OCI-LY7 (cell line): ENCODE results near the gene SLC13A2.

Source experiments
- CTCF ChIP-seq: fragments of 200-600 bp; sonication (generic); conservative IDR thresholded peaks from 2 replicates; pipeline ENCODE4 v1.5.1; 2014; ENCODE audit warnings: mild to moderate bottlenecking, antibody characterized with exemption, low read length, moderate library complexity, mixed read lengths
- EZH2phosphoT487 ChIP-seq: fragments of 200-600 bp; sonication (generic); IDR thresholded peaks from 2 replicates; pipeline ENCODE4 v1.6.1; 2018; ENCODE audit warnings: low read depth, borderline replicate concordance, mild to moderate bottlenecking, mixed run types, antibody characterized with exemption, low read length, moderate library complexity, mixed read lengths

GRCh38 chr17:28491860-28492259, 18.4 kb downstream of the SLC13A2 start:
- TF ChIP-seq CTCF (no peak), EZH2phosphoT487 (no peak)
